IMR-90 (cell line): ENCODE data around the gene PAGE2B.

Experiments used
- CEBPB ChIP-seq: IDR thresholded peaks from 2 replicates; pipeline ENCODE4 v1.6.1; 2012; ENCODE audit warnings: low read depth, low read length, improper control_type of control experiment
- CTCF ChIP-seq: conservative IDR thresholded peaks from 2 replicates; pipeline ENCODE4 v1.5.1; 2012; ENCODE audit warnings: mild to moderate bottlenecking, low read depth, low read length, improper control_type of control experiment
- POLR2A ChIP-seq: IDR thresholded peaks from 2 replicates; pipeline ENCODE4 v1.6.1; 2012; ENCODE audit warnings: mild to moderate bottlenecking, low read depth, low read length

GRCh38 chrX:55119712-55120111, 44.9 kb downstream of the PAGE2B start:
- TF ChIP-seq CEBPB (no peak), CTCF (no peak), POLR2A (no peak)
